BJ (cell line): ENCODE measurements around the gene CACNA2D4. TPM values are rescaled to one million over a fixed set of nuclear protein-coding genes. Genes with fewer than 3 reads are reported as not detected.

ENCODE experiments used
- CTCF ChIA-PET: fragments of 350-600 bp; formaldehyde crosslinking; extraction: SDS; loops from one replicate; lab custom pipeline; 2021; ENCODE audit warnings: antibody characterized with exemption, inconsistent platforms; lab: Yijun Ruan, JAX
- POLR2A ChIA-PET: fragments of 300-600 bp; sonication (Branson Sonifier 250); formaldehyde crosslinking; extraction: SDS; loops from one replicate; lab custom pipeline; 2021; ENCODE audit warnings: antibody characterized with exemption; lab: Charles Lee
- DNase-seq: peaks from one replicate; pipeline ENCODE4 v3.0.0-alpha.2; 2011; ENCODE audit warnings: low read depth
- H3K27me3 ChIP-seq: 2 replicates; pipeline ENCODE4 v1.6.0; 2011; ENCODE audit warnings: low read length; ENCODE audit not compliant: control insufficient read depth, insufficient read depth
- H3K36me3 ChIP-seq: 2 replicates; pipeline ENCODE4 v1.5.1; 2011; ENCODE audit warnings: low read length; ENCODE audit not compliant: control insufficient read depth, insufficient read depth
- H3K4me3 ChIP-seq: 2 replicates; pipeline ENCODE4 v1.5.1; 2011; ENCODE audit warnings: low read depth, mild to moderate bottlenecking, control low read depth, low read length
- CTCF ChIP-seq: IDR thresholded peaks from 2 replicates; pipeline ENCODE4 v1.5.1; 2011; ENCODE audit warnings: low read depth, mild to moderate bottlenecking, control low read depth, inconsistent platforms, low read length, moderate library complexity; ENCODE audit not compliant: insufficient read depth
- polyA plus RNA-seq: library from polyadenylated mRNA; depleted of rRNA; stranded (reverse); fragments of >200 nt; gene quantifications from 2 replicates; pipeline ENCODE4 v1.2.3, GENCODE V29; 2011

The CACNA2D4 gene
- polyA plus RNA-seq, 1 experiment = 0.39 TPM

GRCh38 chr12:1790444-1790843 is 128.0 kb downstream of the CACNA2D4 start:
- H3K36me3 ChIP-seq = peaks cover 3% of the 10 kb centered on the region; the same call in 1 of the 2 replicates
- DNase-seq = no peak
- H3K4me3 ChIP-seq = no peak overlapping the region
- CTCF ChIA-PET = interaction anchor here (0.6 to 12.6 kb wide), 18 partner anchors 8 to 807 kb away, joined by 3 to 242 read pairs (median 4); partner anchors contain the start of gene ADIPOR2
- H3K27me3 ChIP-seq = no peaks in the 10 kb centered on the region
- POLR2A ChIA-PET = interaction anchor here (1.1 kb wide), 1 partner anchor 138 kb away, joined by 13 read pairs; no protein-coding TSS in a partner anchor
- TF ChIP-seq CTCF = no peak

GRCh38 chr12:1787714-1788113 is 130.7 kb downstream of the CACNA2D4 start:
- Histone ChIP-seq H3K27me3 (no peaks in the 10 kb centered on the region), H3K4me3 (no peak overlapping the region), H3K36me3 (peaks cover 3% of the 10 kb centered on the region; the same call in 1 of the 2 replicates)
- no peak for TF ChIP-seq CTCF
- ChIA-PET POLR2A (no interaction called here), CTCF (interaction anchor here (0.6 to 12.6 kb wide), 5 partner anchors 8 to 670 kb away, joined by 3 to 242 read pairs (median 3); no protein-coding TSS in a partner anchor)
- DNase-seq = no peak

- no peaks in the 10 kb centered on the region for H3K36me3 ChIP-seq
- TF ChIP-seq CTCF = no peak
- H3K27me3 ChIP-seq = no peaks in the 10 kb centered on the region
- no peak overlapping the region for H3K4me3 ChIP-seq
- ChIA-PET POLR2A (no interaction called here), CTCF (interaction anchor here (1.0 to 12.6 kb wide), 4 partner anchors 8 to 126 kb away, joined by 4 to 242 read pairs (median 15); no protein-coding TSS in a partner anchor)
- DNase-seq = no peak
Observed at GRCh38 chr12:1782215-1782614, 136.2 kb downstream of the CACNA2D4 start.

- CTCF ChIA-PET = interaction anchor here (0.9 to 12.6 kb wide), 5 partner anchors 9 to 147 kb away, joined by 4 to 242 read pairs (median 8); no protein-coding TSS in a partner anchor
- POLR2A ChIA-PET = no interaction called here
Observed at GRCh38 chr12:1781772-1782171, 136.7 kb downstream of the CACNA2D4 start.

GRCh38 chr12:1779783-1780182 is 138.7 kb downstream of the CACNA2D4 start:
- ChIA-PET POLR2A (interaction anchor here (0.6 kb wide), 1 partner anchor 168 kb away, joined by 3 read pairs; no protein-coding TSS in a partner anchor), CTCF (interaction anchor here (0.7 to 0.8 kb wide), 2 partner anchors 127 to 128 kb away, joined by 3 read pairs; no protein-coding TSS in a partner anchor)
- DNase-seq = no peak
- TF ChIP-seq CTCF = no peak
- Histone ChIP-seq H3K27me3 (no peaks in the 10 kb centered on the region), H3K36me3 (no peaks in the 10 kb centered on the region), H3K4me3 (no peak overlapping the region)

More at GRCh38 chr12:1781772-1782171, 136.7 kb downstream of the CACNA2D4 start:
- no peaks in the 10 kb centered on the region for H3K36me3 ChIP-seq
- H3K4me3 ChIP-seq = no peak overlapping the region
- H3K27me3 ChIP-seq = no peaks in the 10 kb centered on the region
- TF ChIP-seq CTCF = no peak
- no peak for DNase-seq
